Subcutaneous preadipocyte (primary cell): ENCODE data around the gene REG1B. TPM values are rescaled to one million over a fixed set of nuclear protein-coding genes. Genes with fewer than 3 reads are reported as not detected.

ENCODE experiments used
- total RNA-seq: library from RNA; depleted of rRNA; stranded (reverse); fragments of >200 nt; gene quantifications from 2 replicates; pipeline ENCODE4 v1.2.3, GENCODE V29; 2012

REG1B gene
- not detected in 2 replicates for total RNA-seq

GRCh38 chr2:79087785-79088364 is at the start of gene REG1B:
REG1B (minus strand) TSS chr2:79087993; CDS start chr2:79087612, 381 bp downstream.

GRCh38 chr2:79120194-79120713 is 32.5 kb upstream of the REG1B start, which contains the start of gene REG1A:
REG1A (plus strand) TSS chr2:79120488; CDS start chr2:79120862, 374 bp downstream.

Other genes with a start within 250 kb of the REG1B start
- not detected in 2 replicates for gene REG3G, start 62.3 kb downstream of the REG1B start, total RNA-seq
- not detected in 2 replicates for gene REG1A, start 32.5 kb upstream of the REG1B start, total RNA-seq
- gene REG3A, start 71.8 kb upstream of the REG1B start, total RNA-seq, result not detected in 2 replicates